Kidney epithelial cell (primary cell): ENCODE measurements around the gene ZDHHC22. TPM values are rescaled to one million over a fixed set of nuclear protein-coding genes. Genes with fewer than 3 reads are reported as not detected.

ENCODE experiments used
- DNase-seq: peaks from one replicate; pipeline ENCODE4 v3.0.0-alpha.2; 2010; ENCODE audit warnings: low read depth
- H3K27me3 ChIP-seq: 2 replicates; pipeline ENCODE4 v1.6.0; 2011; ENCODE audit warnings: low read length; ENCODE audit not compliant: control insufficient read depth, insufficient read depth
- H3K36me3 ChIP-seq: 2 replicates; pipeline ENCODE4 v1.5.1; 2011; ENCODE audit warnings: low read length; ENCODE audit not compliant: control insufficient read depth, insufficient read depth
- H3K4me3 ChIP-seq: 2 replicates; pipeline ENCODE4 v1.5.1; 2011; ENCODE audit warnings: low read depth, mild to moderate bottlenecking, control low read depth, low read length
- CTCF ChIP-seq: IDR thresholded peaks from 2 replicates; pipeline ENCODE4 v1.5.1; 2011; ENCODE audit warnings: mild to moderate bottlenecking, moderate library complexity, low read length, control low read depth, inconsistent platforms; ENCODE audit not compliant: insufficient read depth, poor library complexity, severe bottlenecking
- total RNA-seq: library from RNA; depleted of rRNA; stranded (reverse); fragments of >200 nt; gene quantifications from 2 replicates; pipeline ENCODE4 v1.2.3, GENCODE V29; 2015

ZDHHC22 gene
- total RNA-seq, 1 donor from 2014 or later: 0.21 TPM

- TF ChIP-seq CTCF: no peak
- no peak for DNase-seq
- Histone ChIP-seq H3K36me3 (no peaks in the 10 kb centered on the region), H3K4me3 (peak overlapping the region; percentile 81), H3K27me3 (no peaks in the 10 kb centered on the region)
Observed at GRCh38 chr14:77097006-77097699, 44.4 kb downstream of the ZDHHC22 start.

- no peak for DNase-seq
- H3K27me3 ChIP-seq: no peaks in the 10 kb centered on the region
- H3K4me3 ChIP-seq: no peak overlapping the region
- TF ChIP-seq CTCF: peak; percentile 87
- H3K36me3 ChIP-seq: no peaks in the 10 kb centered on the region
Observed at GRCh38 chr14:77094672-77095284, 46.8 kb downstream of the ZDHHC22 start.

- TF ChIP-seq CTCF: no peak
- H3K4me3 ChIP-seq: no peak overlapping the region
- no peak for DNase-seq
Observed at GRCh38 chr14:77092676-77093075, 48.9 kb downstream of the ZDHHC22 start.

GRCh38 chr14:77091518-77091917 lies 50.1 kb downstream of the ZDHHC22 start:
- DNase-seq: no peak
- TF ChIP-seq CTCF: no peak

More at GRCh38 chr14:77092676-77093075, 48.9 kb downstream of the ZDHHC22 start:
- Histone ChIP-seq H3K36me3 (no peaks in the 10 kb centered on the region), H3K27me3 (no peaks in the 10 kb centered on the region)

GRCh38 chr14:77088645-77089044 lies 52.9 kb downstream of the ZDHHC22 start:
- H3K4me3 ChIP-seq: no peak overlapping the region
- no peaks in the 10 kb centered on the region for H3K36me3 ChIP-seq
- TF ChIP-seq CTCF: no peak
- no peaks in the 10 kb centered on the region for H3K27me3 ChIP-seq
- no peak for DNase-seq

More at GRCh38 chr14:77091518-77091917, 50.1 kb downstream of the ZDHHC22 start:
- Histone ChIP-seq H3K4me3 (no peak overlapping the region), H3K36me3 (no peaks in the 10 kb centered on the region), H3K27me3 (no peaks in the 10 kb centered on the region)

GRCh38 chr14:77088219-77088618 lies 53.4 kb downstream of the ZDHHC22 start:
- no peak for TF ChIP-seq CTCF
- no peaks in the 10 kb centered on the region for H3K36me3 ChIP-seq
- H3K4me3 ChIP-seq: no peak overlapping the region
- no peak for DNase-seq
- H3K27me3 ChIP-seq: no peaks in the 10 kb centered on the region
